ENCODE data around the gene GPR37L1.

GPR37L1 gene

GRCh38 chr1:202127061-202127460, 4.3 kb downstream of the GPR37L1 start:
- TF ChIP-seq CTCF (IDR thresholded peaks at IDR 0.05; ENCODE audit: extremely low read depth, insufficient read depth, missing control alignments), result no peak
- no peak for DNase-seq (ENCODE audit: low spot score)
- in situ Hi-C loops (cut with MboI; ENCODE audit: low pct_unique_long_range_greater_than_20kb, low sequenced_read_pairs, unreplicated experiment), result no loop called here

- in situ Hi-C loops (cut with MboI; ENCODE audit: low pct_unique_long_range_greater_than_20kb, low sequenced_read_pairs, unreplicated experiment), result no loop called here
- DNase-seq (ENCODE audit: low spot score), result no peak
- TF ChIP-seq CTCF (IDR thresholded peaks at IDR 0.05; ENCODE audit: extremely low read depth, insufficient read depth, missing control alignments), result no peak
Measured at GRCh38 chr1:202127836-202128622, 5.3 kb downstream of the GPR37L1 start.

- in situ Hi-C loops (cut with MboI; ENCODE audit: low pct_unique_long_range_greater_than_20kb, low sequenced_read_pairs, unreplicated experiment), result loop anchor here (10.0 kb wide), 1 partner anchor 235 kb away; no protein-coding TSS in a partner anchor
- DNase-seq (ENCODE audit: low spot score), result no peak
- TF ChIP-seq CTCF (IDR thresholded peaks at IDR 0.05; ENCODE audit: extremely low read depth, insufficient read depth, missing control alignments), result no peak
Measured at GRCh38 chr1:202129453-202130296, 7.0 kb downstream of the GPR37L1 start.

DNA sequence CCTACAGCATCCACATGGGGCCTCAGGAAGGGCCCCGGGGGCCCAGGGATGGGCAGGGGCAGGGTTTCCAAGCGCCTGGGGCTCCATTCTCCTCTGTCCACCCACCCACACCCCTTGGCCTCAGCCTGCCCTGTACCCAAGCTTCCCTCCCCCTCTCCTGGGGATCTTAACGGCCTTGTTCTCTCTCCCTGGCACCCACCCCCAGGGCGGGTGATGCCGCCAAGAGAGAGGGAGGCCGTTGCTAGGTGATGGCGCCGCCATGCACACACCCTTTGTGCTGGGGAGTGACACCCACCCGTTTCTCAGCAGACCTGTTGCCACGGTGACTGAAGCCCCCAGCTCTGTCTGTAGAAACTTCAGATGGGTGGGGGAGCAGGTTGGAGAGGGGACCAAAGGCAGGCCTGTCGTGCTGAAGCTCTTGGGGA, 7.6 kb downstream of the GPR37L1 start:
- in situ Hi-C loops (cut with MboI; ENCODE audit: low pct_unique_long_range_greater_than_20kb, low sequenced_read_pairs, unreplicated experiment), result loop anchor here (10.0 kb wide), 1 partner anchor 236 kb away; no protein-coding TSS in a partner anchor
- no peak for TF ChIP-seq CTCF (IDR thresholded peaks at IDR 0.05; ENCODE audit: extremely low read depth, insufficient read depth, missing control alignments)
- no peak for DNase-seq (ENCODE audit: low spot score)

DNA sequence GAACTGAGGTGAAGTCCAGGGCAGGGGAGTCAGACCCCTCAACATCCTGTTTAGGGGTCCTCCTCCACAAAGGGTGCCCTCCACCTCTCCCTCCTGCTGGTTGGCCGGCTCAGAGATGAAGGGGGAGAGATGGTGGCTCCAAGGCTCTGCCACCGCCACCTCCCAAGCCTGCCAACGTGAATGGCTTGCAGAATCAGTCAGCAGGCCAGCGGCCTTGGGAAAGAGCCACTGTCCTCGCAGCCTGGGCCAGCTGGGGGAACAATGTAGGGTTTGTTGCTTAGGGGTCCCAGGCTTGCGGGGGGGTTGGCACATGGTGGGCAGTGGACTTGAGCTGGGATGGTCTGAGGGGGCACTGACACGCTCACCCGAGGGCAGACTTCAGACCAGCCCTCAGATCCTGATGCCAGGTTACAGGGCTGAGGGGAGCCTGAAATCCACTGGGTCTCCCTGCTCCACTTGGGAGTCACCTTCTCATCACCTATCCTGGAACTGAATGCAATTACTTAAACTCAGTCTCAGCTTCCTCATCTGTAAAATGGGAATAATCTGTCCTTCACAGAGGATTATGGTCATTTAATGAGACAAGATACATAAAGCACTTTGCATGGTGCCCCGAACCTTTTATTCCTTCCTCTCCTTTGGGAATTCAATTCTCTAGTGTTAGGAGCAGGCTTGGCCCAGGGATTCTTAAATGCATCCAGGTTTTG, 8.3 kb downstream of the GPR37L1 start:
- in situ Hi-C loops (cut with MboI; ENCODE audit: low pct_unique_long_range_greater_than_20kb, low sequenced_read_pairs, unreplicated experiment), result loop anchor here (10.0 kb wide), 1 partner anchor 236 kb away; no protein-coding TSS in a partner anchor
- no peak for DNase-seq (ENCODE audit: low spot score)
- no peak for TF ChIP-seq CTCF (IDR thresholded peaks at IDR 0.05; ENCODE audit: extremely low read depth, insufficient read depth, missing control alignments)
